ENCODE data around the gene SLC2A2. TPM values are rescaled to one million over a fixed set of nuclear protein-coding genes. Genes with fewer than 3 reads are reported as not detected.

SLC2A2 gene
- total RNA-seq, 1 donor from 2014 or later: 0.26 TPM

DNA sequence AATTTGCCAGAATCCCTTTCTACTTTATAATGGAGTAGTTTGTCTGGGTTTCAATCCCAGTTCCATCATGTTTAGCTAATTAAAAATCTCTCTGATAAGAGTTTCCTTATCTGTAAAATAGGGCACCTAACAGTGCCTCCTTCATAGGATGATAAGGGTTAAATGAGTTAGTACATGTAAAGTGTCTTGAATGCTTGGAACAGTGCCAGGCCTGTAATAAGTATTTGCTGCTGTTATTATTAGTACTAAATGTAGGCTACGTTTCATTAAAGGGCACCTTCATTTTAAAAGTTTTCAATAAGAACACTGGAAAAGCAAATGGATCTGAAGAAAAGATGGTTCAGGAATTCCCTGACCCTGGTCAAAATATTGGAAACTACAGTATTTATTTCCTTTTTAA lies 11.8 kb upstream of the SLC2A2 start:
- no peak for DNase-seq (ENCODE audit: low spot score)

DNA sequence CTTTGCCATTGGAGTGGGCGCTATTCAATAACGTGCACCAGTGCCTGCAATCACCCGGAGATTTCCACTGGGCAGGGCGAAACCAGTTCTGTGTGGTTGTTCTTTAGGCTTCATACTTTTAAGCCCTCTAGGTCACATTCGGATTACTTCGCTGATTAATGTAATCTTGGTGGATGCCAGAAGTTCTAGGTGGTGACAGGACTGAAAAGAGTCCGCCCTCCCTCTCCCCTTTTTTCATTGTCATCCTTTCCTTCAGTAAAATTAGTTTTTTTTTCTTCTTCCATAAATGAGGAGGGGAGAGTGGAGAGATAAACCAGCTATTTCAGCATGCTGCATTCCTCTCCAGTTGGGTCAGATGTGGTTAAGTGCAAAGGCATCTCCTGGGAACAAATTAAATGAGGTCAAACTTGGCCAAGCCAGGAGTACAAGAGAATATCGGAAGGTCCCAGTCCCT lies 2.3 kb upstream of the SLC2A2 start:
- no peak for DNase-seq (ENCODE audit: low spot score)

DNA sequence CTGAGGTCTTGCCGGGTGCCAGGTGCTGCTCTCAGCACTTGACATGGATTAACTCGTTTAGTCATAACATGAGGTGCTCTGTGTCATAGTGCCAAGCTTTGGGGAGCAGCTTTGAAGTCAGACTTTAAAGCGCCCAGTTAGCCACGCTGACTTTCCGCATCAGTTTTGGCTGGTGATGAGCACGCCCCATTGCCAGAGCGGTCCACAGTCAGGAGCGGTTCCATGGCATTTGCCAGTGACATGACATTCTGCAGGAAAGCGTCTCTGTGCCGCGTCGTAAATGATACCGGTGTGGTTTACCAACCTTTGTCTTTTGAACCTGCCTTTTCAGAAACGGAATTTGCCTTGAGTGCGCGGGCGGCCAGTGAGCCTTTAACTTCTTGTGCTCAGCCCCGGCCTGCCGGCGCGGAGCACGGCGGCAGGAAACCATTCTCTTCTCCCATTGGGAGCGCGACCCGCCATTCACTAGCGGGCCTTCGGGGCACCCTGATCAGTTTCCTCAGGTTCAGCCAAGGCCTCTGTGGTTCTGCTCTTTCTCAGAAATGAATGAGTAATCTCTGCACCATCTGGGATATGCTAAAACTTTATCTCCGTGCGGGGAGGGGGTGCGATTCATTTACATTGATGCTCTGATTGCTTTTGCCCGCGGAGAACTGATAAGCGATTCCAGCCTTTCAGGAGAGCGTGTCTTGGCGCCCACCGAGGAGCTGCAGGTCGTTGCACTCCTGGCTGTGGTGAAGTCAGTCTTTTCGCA lies 1.7 kb upstream of the SLC2A2 start:
- no peak for DNase-seq (ENCODE audit: low spot score)

DNA sequence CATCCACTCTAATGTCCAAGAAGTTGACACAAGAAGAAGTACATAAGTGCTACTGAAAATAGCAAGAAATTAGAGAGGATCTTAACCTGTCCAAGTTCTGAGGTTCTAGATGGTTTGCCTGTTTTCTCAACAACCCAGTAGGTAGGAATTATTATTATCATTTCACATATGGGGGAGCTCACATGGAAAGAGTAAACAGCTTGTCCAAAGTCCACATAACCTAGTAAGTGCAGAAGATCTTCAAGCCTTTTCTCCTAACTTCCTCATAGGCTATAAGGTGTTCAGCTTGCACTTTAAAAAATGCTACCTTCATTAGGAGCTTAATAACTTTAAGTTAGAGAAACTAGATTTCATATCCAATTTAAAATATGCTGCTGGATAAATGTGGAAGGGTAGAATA lies 3.0 kb downstream of the SLC2A2 start:
- no peak for DNase-seq (ENCODE audit: low spot score)

DNA sequence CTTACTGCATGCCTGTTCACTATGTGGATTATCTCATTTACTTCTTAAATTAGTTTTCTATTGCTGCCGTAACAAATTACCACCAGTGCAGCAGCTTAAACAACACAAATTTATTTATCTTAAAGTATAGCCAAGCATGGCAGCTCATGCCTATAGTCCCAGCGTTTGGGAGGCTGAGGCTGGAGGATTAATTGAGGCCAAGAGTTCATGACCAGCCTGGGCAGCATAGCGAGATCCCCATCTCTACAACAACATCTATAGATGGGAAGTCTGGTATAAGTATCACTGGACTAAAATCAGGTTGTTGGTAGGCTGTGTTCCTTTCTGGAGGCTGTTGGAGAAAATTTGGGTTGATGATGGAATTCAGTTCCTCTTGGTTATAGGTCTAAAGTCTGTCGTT lies 5.1 kb downstream of the SLC2A2 start:
- no peak for DNase-seq (ENCODE audit: low spot score)

DNA sequence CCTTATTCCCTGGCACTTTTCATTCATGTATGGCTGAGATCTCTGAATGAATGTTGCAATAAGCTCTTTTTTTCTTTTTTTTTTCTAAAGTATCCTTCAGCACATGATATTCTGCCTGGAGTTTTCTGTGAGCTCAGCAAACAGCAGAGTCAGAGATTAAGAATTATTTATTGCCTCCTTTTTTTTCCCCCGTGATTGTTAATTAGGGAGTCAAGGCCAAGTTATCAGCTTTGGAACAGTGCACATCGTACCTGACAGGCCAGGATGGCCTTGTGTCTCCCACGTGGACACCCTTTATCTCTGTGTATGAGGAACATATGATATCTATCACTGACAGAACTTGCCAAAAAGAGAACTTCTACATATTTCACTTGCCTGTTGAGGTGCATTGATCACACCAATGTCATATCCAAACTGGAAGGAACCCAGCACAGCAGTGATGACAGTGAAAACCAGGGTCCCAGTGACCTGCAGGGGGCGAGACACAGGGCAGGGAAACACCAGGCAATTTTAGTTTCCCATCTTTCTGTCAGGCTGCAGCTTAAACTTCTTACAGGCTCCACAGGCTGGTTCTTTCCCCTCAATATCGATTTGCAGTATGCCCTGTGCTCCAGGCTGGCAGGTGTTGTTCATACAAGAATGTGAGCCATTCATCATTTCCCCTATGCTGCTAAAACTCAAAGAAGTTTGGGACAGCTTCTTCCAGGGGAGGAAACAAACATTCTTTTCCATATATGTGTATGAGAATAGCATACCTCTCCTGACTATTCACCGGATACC lies 8.2 kb downstream of the SLC2A2 start:
- no peak for DNase-seq (ENCODE audit: low spot score)

DNA sequence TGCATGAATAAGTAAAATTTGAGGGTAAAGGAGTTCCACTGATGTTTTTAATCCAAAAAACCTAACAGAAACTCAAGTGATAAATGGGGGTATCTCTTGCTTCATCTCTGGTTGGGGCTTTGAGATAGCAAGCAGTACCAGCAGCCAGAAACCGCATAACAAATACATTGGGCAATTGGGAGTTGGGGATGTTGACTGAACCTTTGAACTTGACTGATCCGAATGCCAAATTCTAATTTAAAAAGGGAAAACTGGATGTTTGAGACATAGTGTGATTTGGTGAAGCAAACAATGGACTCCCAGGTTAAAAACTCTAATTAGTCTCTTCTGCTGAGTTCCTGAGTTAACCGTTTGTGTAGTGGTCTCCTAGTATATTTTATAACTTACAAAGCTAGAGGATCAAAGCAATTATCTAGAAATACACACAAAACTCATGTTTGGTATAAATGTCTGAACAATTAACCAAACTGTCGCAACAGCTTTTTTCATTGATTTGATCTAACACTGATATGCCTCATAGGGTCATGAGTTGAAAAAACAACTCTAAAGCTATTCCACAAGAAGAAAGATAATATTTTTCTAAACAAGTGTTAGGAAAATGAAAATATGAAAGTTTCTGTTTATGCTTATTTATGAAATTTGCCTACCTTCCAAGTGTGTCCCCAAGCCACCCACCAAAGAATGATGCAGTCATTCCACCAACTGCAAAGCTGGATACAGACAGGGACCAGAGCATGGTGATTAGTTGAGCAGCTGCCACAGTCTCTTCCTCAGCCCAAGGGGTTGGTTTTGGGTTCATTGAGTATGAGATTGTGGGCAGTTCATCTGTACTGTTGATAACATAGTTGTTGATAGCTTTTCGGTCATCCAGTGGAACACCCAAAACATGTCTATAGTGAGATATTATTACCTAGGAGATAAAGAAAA lies 12.4 kb downstream of the SLC2A2 start:
- DNase-seq (ENCODE audit: low spot score): no peak

DNA sequence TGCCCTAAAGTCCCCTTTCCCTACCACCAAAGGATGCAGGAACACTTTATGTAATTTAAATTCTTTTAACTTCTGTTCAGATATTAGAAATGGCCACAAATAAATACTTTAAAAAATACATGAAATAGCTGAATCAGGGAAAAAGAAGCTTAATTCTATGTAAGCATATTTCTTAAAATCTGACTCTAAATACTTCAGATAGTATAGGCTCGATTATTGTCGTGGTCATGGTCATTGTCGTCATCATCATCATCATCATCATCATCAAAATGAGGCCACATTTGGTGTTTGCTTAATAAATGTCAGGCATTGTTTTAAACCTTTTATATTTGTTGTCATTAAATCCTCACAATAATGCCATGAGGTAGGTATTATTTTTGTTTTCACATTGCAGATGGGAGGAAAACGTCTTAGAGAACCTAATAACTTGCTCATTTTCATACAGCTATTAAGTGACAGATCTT lies 14.6 kb downstream of the SLC2A2 start:
- no peak for DNase-seq (ENCODE audit: low spot score)

DNA sequence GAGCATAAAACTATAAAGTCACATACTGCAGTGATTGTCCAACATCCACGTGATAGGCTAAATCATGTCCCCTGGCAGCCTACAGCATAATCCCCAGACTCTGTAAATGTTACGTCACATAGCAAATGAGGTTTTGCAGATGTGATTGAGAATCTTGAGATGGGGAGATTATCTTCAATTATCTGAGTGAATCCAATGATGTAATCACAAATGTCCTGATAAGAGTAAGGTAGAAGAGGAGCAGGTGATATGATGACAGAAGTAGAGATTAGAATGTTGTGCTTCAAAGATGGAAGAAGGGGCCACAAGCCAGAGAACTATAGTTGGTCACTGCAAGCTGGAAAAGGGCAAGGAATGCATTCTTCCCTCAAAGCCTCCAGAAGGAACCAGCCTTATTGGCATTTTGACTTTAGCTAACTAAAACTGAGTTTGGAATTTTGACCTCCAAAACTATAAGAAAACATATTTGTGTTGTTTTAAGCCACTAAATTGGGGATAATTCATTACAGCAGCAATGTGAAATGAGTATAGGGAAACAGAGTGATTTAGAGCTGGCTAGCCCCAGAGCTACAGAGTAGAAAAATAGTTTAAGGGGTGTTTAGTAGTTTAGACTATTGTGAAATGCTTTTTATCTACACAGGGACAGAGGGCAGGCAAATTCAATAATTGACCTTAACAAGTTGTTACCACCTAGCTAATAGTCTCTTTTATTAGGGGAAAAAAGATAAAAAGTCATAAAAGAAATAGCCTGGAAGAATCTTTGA lies 15.2 kb downstream of the SLC2A2 start:
- DNase-seq (ENCODE audit: low spot score): no peak

DNA sequence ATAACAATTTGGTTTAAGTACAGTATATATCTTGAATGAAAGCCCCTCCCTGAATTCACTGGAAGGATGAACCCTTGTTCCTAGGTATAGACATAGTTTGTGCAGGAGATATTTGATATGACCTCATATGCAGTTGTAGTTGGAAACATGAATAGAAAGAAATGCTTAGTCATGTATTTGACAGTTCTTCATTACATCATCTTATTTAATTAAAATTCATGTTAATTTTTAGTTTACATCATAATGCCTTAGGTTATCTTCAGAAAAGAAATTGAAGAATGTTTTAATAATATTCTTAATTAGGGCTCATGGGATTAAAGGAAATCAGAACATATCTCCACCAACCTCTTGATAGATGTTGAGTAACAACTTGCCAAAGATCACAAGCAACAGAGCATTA lies 19.2 kb downstream of the SLC2A2 start:
- DNase-seq (ENCODE audit: low spot score): no peak

DNA sequence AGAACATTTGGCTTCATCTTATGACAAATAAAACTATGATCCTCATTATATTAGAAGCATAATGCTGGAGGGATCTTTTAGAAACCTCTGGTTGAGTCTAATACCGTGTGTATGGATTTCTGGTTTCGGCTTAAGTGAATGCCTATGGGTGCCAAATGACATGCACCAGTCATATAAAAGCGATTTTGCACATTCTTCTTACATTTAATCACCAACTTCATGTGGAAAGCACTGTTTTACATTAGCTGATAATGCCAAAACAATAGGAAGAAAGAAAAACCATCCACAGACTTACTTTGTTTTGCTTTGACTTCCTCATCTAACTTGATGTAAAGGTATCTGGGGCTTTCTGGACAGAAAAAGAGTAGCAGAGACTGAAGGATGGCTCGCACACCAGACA lies 20.9 kb downstream of the SLC2A2 start:
- DNase-seq (ENCODE audit: low spot score): no peak

DNA sequence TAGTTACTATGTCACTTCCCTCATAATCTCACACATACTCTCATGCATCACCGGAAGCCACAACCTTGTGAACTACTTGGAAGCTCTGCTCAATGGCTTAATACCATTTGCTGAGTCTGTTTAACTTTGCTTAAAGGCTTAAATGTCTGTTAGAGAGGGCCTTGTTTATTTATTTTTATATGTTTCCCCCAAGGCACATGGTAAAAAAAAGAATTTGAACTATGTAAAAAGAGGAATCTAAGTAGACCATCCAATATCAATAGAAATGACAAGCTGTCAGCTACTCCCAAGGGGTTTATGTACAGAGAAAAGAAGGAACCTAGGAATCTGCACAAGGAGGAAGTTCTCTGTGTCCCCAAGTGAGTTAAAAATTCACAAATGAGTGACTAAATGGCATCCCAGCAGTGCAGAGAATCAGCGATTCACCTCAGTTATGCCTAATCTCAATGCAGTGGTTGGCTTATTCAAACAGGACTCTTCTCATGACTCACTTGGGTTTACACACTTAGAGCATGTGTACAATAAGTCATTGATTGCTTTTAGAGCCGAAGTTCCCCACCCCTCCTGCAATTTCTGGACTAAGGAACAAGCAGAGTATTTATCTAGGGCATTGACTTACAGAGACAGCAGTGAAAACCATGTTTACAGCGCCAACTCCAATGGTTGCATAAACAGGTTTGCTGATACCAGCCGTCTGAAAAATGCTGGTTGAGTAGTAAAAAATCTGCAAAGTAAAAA lies 24.4 kb downstream of the SLC2A2 start:
- no peak for DNase-seq (ENCODE audit: low spot score)

DNA sequence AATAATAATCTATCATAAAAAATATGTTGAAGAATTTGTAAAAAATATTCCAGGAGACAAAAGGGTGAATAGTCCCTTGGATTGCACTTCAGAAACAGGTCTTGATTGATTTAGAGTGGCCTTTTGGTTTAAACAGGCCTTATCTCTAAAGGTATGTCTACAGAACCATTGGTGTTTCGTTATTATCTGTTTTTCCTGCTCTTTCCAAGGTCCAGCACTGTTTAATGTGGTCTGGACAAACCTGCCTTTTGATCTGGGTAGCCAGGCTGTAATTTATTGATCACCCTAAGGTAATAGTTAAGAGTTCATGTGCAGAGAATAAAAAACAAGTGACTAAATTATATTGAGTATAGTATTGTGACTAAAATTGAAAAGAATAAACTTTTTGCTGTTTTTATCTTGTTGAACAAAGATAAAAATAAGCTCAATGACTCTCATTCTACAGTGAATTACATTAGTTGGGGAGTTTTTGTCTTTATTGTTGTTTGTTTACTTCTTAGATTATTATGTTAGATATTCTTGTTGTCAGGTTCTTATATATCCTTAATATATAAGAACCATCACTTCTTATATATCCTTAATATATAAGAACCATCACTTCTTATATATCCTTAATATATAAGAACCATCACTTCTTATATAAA lies 25.1 kb downstream of the SLC2A2 start:
- no peak for DNase-seq (ENCODE audit: low spot score)

DNA sequence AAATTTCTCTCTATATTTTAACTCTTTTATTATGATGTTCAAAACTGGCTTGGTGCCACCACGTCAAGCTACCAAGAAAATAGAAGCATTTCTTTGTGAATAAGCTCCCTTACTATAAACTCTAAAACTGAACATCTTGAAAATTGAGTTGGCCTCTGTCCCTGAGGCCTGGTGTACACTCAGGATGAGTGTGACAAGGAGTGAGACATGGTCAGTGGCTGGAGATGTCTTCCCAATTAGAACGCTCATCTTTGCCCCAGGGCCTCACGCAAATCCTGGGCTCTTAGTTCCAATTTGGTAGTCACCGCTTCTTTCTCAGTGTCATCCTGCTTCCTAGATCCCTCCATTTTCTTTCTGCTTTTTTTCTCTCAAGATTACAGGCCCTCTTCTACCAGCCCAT lies 26.2 kb downstream of the SLC2A2 start:
- DNase-seq (ENCODE audit: low spot score): no peak

DNA sequence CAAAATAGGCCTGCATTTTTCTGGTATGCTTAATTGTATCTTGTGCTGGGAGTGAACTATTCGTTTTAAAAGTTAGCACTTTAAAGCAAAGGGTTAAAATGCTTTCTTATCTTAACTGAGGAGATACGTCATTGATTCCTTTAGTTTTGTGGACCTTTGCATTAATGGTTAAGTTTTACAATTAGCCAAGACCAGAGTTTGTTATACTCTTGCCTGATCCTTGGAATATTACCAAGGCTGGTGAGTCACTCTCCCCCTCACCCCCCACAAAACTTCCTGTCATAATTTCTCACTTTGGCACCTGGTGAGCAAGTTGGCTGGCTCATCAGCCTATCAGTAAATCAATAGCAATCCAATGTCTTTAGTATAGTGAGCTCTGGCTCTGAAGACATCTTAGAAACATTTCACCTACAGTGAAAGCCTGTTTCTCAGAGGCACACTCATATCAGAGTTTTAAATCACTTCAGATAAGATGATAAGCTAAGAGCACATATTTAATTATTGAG lies 26.7 kb downstream of the SLC2A2 start:
- no peak for DNase-seq (ENCODE audit: low spot score)

DNA sequence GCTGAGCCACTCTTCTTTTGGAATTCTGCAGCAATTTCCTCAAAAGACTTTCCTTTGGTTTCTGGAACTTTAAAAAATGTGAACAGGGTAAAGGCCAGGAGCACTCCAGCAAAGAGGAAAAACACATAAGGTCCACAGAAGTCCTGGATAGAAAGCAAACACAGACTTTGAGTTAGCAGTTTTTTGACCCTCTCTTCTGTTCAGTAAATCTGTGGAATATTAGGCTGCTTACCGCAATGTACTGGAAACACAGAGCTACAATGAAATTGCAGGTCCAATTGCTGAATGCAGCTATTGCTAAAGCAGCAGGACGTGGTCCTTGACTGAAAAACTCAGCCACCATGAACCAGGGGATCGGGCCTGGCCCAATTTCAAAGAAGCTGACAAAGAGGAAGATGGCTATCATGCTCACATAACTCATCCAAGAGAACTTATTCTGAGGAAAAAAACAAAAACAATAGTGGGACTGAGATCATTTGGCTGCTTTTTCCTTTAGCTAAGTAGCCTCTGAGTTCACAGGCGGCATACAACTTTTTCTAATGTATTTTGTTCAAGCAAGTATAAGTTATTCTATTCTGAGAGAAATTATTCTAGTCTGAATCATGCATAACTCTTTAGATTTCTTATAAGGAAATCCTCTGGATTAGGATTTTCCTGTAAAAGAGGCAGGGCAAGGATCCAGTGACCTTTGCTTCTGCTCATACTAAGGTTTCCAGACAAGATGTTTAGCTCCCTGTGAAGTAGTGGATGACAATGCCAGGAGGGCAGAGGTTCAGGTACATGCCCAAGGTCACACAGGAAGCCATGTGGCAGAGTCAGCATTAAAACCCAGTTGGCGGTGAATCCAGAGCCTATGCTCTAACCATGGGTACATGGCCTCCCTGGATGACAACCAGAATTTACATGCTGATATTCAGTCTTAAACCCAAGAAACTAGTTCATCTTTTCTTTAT lies 28.3 kb downstream of the SLC2A2 start:
- no peak for DNase-seq (ENCODE audit: low spot score)

DNA sequence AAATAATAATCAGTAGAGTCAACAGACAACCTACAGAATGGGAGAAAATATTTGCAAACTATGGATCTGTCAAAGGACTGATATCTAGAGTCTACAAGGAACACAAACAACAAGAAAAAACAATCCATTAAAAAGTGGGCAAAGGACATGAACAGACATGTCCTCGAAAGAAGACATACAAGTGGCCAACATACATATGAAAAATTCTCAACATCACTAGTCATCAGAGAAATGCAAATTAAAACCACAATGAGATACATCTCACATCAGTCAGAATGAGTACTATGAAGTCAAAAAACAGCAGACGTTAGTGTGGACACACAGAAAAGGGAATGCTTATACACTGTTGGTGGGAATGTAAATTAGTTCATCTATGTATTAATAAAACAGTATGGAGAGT lies 33.7 kb downstream of the SLC2A2 start:
- DNase-seq (ENCODE audit: low spot score): no peak

DNA sequence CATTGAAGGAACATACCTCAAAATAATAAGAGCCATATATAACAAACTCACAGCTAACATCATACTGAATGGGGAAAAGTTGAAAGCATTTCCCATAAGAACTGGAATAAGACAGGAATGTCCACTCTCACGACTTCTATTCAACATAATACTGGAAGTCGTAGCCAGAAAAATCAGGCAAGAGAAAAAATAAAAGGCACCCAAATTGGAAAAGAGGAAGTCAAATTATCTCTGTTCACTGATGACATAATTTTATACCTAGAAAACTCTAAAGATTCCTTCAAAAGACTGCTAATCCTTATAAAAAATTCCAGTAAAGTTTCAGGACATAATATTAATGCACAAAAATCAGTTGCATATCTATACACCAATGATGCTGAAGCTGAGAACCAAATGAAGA lies 34.9 kb downstream of the SLC2A2 start:
- DNase-seq (ENCODE audit: low spot score): no peak

All from mesenteric fat pad (tissue), 1 donor.